ENCODE results near the gene ARSG.

The ARSG gene

DNA sequence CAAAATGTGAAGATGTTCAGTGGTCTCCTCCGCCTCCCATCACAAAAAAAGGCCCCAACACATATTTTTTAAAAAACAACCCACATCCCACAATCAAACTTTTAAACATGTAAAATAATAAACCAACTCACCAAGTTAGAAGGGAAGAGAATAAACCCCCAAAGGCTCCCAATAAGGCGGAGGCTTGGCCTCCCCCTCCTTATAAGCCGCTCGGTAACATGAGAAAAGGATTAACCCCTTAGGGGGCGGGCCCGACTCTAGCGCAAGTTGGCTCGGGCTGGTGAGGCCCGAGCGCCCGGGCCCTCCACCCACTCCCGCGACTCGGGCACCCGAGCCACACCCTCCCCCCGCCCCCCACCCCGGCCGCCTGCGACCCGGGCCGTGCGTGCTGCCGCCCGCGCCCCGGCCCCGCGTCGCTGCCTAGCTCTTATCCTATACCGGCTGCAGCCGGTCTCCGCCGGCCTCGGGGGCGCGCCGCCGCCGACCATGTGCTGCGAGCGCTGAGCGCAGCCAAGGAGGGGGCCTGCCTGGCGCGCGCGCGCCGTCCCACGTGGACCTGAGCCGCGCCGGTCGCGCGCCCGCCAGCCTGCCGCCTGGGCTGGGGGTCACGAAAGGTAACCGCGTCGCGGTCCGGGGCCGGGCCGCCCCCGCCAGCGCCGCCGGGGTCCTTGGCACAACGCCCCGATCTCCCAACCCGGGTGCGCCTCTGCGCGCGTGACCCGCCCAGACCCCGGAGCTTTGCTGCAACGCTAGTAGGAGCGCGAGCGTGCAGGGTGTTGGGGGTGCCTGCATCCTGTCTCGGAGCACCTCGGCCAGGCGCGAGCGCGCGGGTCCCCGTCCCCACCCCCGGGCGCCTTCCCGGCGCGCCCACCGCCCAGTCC lies at the start of gene ARSG, which contains the start of gene SLC16A6:
TSS of gene ARSG (plus strand) at position 541 of the 881 bp plus-strand sequence. CDS start 15,999 bp downstream, outside the sequence.
TSS of gene SLC16A6 (minus strand) at position 173 of the 881 bp plus-strand sequence. CDS start 12,807 bp downstream, outside the sequence.
- no peaks in the 10 kb centered on the region for H3K9me3 ChIP-seq (ENCODE audit: control insufficient read depth, insufficient read depth, low read depth, low read length)
- ChIA-PET CTCF (interaction anchor here (0.7 to 1.6 kb wide), 6 partner anchors 38 to 171 kb away, joined by 3 to 6 read pairs (median 4); no protein-coding TSS in a partner anchor), POLR2A (interaction anchor here (0.5 to 2.1 kb wide), 7 partner anchors 11 to 165 kb away, joined by 3 to 13 read pairs (median 5); partner anchors contain the start of gene AMZ2)
- H3K4me1 ChIP-seq (ENCODE audit: control insufficient read depth, insufficient read depth, low read length) = peaks cover 7% of the 10 kb centered on the region; the same call in 1 of the 2 replicates
- H3K4me3 ChIP-seq (ENCODE audit: low read depth, low read length) = peak within 1 kb of the TSS; percentile 55
- peak within 1 kb of the TSS; percentile 74; the same call in 1 of the 2 replicates for H3K27ac ChIP-seq (ENCODE audit: extremely low read depth, low read depth, low read length)
- H3K36me3 ChIP-seq (ENCODE audit: control insufficient read depth in 2 of 2, insufficient read depth in 1 of 2, low read length in 2 of 2) = no peaks in the 10 kb centered on the region
- no peak for TF ChIP-seq ZNF596 (tag by site-specific recombination; IDR thresholded peaks at IDR 0.05)
- peak; percentile 33; the same call in 1 of the 2 replicates for TF ChIP-seq ZBTB21 (tag by site-specific recombination; IDR thresholded peaks at IDR 0.05)
- TF ChIP-seq ZSCAN30 (tag by site-specific recombination; IDR thresholded peaks at IDR 0.05) = peak; percentile 51; the same call in 1 of the 2 replicates
- no peak for TF ChIP-seq WT1 (tag by site-specific recombination; IDR thresholded peaks at IDR 0.05)
- TF ChIP-seq, protein P1, sequence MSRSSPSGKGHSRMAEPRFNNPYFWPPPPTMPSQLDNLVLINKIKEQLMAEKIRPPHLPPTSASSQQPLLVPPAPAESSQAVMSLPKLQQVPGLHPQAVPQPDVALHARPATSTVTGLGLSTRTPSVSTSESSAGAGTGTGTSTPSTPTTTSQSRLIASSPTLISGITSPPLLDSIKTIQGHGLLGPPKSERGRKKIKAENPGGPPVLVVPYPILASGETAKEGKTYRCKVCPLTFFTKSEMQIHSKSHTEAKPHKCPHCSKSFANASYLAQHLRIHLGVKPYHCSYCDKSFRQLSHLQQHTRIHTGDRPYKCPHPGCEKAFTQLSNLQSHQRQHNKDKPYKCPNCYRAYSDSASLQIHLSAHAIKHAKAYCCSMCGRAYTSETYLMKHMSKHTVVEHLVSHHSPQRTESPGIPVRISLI (tag by site-specific recombination; IDR thresholded peaks at IDR 0.05) = no peak
- TF ChIP-seq ZNF335 (tag by site-specific recombination; conservative IDR thresholded peaks at IDR 0.05) = peak; percentile 97
- peak; percentile 53 for TF ChIP-seq KLF1 (tag by site-specific recombination; IDR thresholded peaks at IDR 0.05)
- TF ChIP-seq HOXD13 (CRISPR knock-in tag; IDR thresholded peaks at IDR 0.05; ENCODE audit: borderline replicate concordance) = no peak
- TF ChIP-seq SCRT2 (tag by site-specific recombination; IDR thresholded peaks at IDR 0.05) = no peak
- TF ChIP-seq ZNF670 (tag by site-specific recombination; IDR thresholded peaks at IDR 0.05; ENCODE audit: low read depth) = no peak
- TF ChIP-seq ZNF132 (tag by site-specific recombination; IDR thresholded peaks at IDR 0.05; ENCODE audit: borderline replicate concordance) = no peak
- no peak for TF ChIP-seq ZNF629 (tag by site-specific recombination; IDR thresholded peaks at IDR 0.05)
- TF ChIP-seq ZBTB48 (tag by site-specific recombination; IDR thresholded peaks at IDR 0.05) = no peak
- TF ChIP-seq ZNF239 (tag by site-specific recombination; IDR thresholded peaks at IDR 0.05) = peak; percentile 96
- TF ChIP-seq KLF10 (tag by site-specific recombination; IDR thresholded peaks at IDR 0.05) = peak; percentile 81
- TF ChIP-seq, protein P2, sequence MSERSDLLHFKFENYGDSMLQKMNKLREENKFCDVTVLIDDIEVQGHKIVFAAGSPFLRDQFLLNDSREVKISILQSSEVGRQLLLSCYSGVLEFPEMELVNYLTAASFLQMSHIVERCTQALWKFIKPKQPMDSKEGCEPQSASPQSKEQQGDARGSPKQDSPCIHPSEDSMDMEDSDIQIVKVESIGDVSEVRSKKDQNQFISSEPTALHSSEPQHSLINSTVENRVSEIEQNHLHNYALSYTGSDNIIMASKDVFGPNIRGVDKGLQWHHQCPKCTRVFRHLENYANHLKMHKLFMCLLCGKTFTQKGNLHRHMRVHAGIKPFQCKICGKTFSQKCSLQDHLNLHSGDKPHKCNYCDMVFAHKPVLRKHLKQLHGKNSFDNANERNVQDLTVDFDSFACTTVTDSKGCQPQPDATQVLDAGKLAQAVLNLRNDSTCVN (tag by site-specific recombination; optimal IDR thresholded peaks at IDR 0.05) = peak; percentile 73
- no peak for TF ChIP-seq ZNF624 (tag by site-specific recombination; IDR thresholded peaks at IDR 0.05)
- no peak for TF ChIP-seq ZBTB1 (tag by site-specific recombination; IDR thresholded peaks at IDR 0.05)
- TF ChIP-seq ZNF610 (tag by site-specific recombination; IDR thresholded peaks at IDR 0.05; ENCODE audit: borderline replicate concordance) = 0 out of 2 replicates have a peak, but pooled peaks have one; percentile 18
- no peak for TF ChIP-seq ZIC2 (tag by site-specific recombination; IDR thresholded peaks at IDR 0.05)
- peak; percentile 47 for TF ChIP-seq SP3 (tag by site-specific recombination; IDR thresholded peaks at IDR 0.05)
- TF ChIP-seq KLF8 (tag by site-specific recombination; IDR thresholded peaks at IDR 0.05) = peak; percentile 54
- 0 out of 2 replicates have a peak, but pooled peaks have one; percentile 11 for TF ChIP-seq ZNF660 (tag by site-specific recombination; IDR thresholded peaks at IDR 0.05)
- peak; percentile 40 for TF ChIP-seq SP2 (tag by site-specific recombination; IDR thresholded peaks at IDR 0.05)
- TF ChIP-seq BCL11A (tag by site-specific recombination; IDR thresholded peaks at IDR 0.05; ENCODE audit: low read depth) = no peak
- TF ChIP-seq KLF16 (tag by site-specific recombination; IDR thresholded peaks at IDR 0.05) = no peak
- no peak for TF ChIP-seq ZNF747 (tag by site-specific recombination; IDR thresholded peaks at IDR 0.05)
- TF ChIP-seq, protein P3, sequence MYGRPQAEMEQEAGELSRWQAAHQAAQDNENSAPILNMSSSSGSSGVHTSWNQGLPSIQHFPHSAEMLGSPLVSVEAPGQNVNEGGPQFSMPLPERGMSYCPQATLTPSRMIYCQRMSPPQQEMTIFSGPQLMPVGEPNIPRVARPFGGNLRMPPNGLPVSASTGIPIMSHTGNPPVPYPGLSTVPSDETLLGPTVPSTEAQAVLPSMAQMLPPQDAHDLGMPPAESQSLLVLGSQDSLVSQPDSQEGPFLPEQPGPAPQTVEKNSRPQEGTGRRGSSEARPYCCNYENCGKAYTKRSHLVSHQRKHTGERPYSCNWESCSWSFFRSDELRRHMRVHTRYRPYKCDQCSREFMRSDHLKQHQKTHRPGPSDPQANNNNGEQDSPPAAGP (tag by site-specific recombination; IDR thresholded peaks at IDR 0.05) = peak; percentile 20; the same call in 1 of the 2 replicates
- TF ChIP-seq, protein P4, sequence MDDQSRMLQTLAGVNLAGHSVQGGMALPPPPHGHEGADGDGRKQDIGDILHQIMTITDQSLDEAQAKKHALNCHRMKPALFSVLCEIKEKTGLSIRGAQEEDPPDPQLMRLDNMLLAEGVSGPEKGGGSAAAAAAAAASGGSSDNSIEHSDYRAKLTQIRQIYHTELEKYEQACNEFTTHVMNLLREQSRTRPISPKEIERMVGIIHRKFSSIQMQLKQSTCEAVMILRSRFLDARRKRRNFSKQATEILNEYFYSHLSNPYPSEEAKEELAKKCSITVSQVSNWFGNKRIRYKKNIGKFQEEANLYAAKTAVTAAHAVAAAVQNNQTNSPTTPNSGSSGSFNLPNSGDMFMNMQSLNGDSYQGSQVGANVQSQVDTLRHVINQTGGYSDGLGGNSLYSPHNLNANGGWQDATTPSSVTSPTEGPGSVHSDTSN (CRISPR knock-in tag; IDR thresholded peaks at IDR 0.05) = 0 out of 2 replicates have a peak, but pooled peaks have one; percentile 48
- TF ChIP-seq ZBTB7A (tag by site-specific recombination; IDR thresholded peaks at IDR 0.05; ENCODE audit: low read depth) = 0 out of 2 replicates have a peak, but pooled peaks have one; percentile 3
- TF ChIP-seq RBAK (tag by site-specific recombination; IDR thresholded peaks at IDR 0.05) = no peak
- TF ChIP-seq, protein P5, sequence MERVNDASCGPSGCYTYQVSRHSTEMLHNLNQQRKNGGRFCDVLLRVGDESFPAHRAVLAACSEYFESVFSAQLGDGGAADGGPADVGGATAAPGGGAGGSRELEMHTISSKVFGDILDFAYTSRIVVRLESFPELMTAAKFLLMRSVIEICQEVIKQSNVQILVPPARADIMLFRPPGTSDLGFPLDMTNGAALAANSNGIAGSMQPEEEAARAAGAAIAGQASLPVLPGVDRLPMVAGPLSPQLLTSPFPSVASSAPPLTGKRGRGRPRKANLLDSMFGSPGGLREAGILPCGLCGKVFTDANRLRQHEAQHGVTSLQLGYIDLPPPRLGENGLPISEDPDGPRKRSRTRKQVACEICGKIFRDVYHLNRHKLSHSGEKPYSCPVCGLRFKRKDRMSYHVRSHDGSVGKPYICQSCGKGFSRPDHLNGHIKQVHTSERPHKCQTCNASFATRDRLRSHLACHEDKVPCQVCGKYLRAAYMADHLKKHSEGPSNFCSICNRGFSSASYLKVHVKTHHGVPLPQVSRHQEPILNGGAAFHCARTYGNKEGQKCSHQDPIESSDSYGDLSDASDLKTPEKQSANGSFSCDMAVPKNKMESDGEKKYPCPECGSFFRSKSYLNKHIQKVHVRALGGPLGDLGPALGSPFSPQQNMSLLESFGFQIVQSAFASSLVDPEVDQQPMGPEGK (tag by site-specific recombination; IDR thresholded peaks at IDR 0.05) = 0 out of 2 replicates have a peak, but pooled peaks have one; percentile 29
